HepG2 (cell line): ENCODE results near the gene MEX3D. TPM values are rescaled to one million over a fixed set of nuclear protein-coding genes. Genes with fewer than 3 reads are reported as not detected.

Source experiments
- AHDC1 ChIP-seq: sonication (generic); formaldehyde crosslinking; IDR thresholded peaks from 2 replicates; pipeline ENCODE4 v1.5.1; 2020; ENCODE audit warnings: mild to moderate bottlenecking, missing genetic modification reagents, borderline replicate concordance
- NCOA2 ChIP-seq: sonication (generic); formaldehyde crosslinking; IDR thresholded peaks from 2 replicates; pipeline ENCODE4 v1.8.0; 2022; ENCODE audit warnings: inconsistent platforms
- NCOR1 ChIP-seq: fragments of 200-600 bp; sonication (generic); IDR thresholded peaks from 2 replicates; pipeline ENCODE4 v1.7.0; 2017; ENCODE audit warnings: antibody characterized with exemption, low read length, borderline replicate concordance
- SYNCRIP ChIP-seq: fragments of 200-400 bp; formaldehyde crosslinking; IDR thresholded peaks from 2 replicates; pipeline ENCODE4 v1.6.1; 2018; ENCODE audit warnings: mild to moderate bottlenecking, low read depth, low read length; ENCODE audit not compliant: insufficient read depth
- ZFP37 ChIP-seq: sonication (generic); formaldehyde crosslinking; IDR thresholded peaks from 2 replicates; pipeline ENCODE4 v1.4.0; 2020; ENCODE audit warnings: missing genetic modification reagents, borderline replicate concordance
- ZNF253 ChIP-seq: sonication (generic); formaldehyde crosslinking; IDR thresholded peaks from 2 replicates; pipeline ENCODE4 v1.8.0; 2022; ENCODE audit warnings: mild to moderate bottlenecking, missing genetic modification reagents, borderline replicate concordance
- ZNF430 ChIP-seq: sonication (generic); formaldehyde crosslinking; IDR thresholded peaks from 2 replicates; pipeline ENCODE4 v1.9.0; 2021; ENCODE audit warnings: mild to moderate bottlenecking, missing genetic modification reagents
- ZNF616 ChIP-seq: sonication (generic); formaldehyde crosslinking; IDR thresholded peaks from 2 replicates; pipeline ENCODE4 v1.5.0; 2020; ENCODE audit warnings: low read depth, mild to moderate bottlenecking, missing genetic modification reagents
- ZNF678 ChIP-seq: sonication (generic); formaldehyde crosslinking; IDR thresholded peaks from 2 replicates; pipeline ENCODE4 v1.4.0; 2020; ENCODE audit warnings: mild to moderate bottlenecking, missing genetic modification reagents
- ZNF850 ChIP-seq: sonication (generic); formaldehyde crosslinking; conservative IDR thresholded peaks from 2 replicates; pipeline ENCODE4 v1.9.0; 2021; ENCODE audit warnings: mild to moderate bottlenecking, missing genetic modification reagents
- polyA plus RNA-seq, 8 experiments: library from polyadenylated mRNA; depleted of rRNA in 3 of 8; stranded (reverse) in 7 of 8; unstranded in 1 of 8; fragments of >200 nt; fragmentation: Illumina TruSeq in 4 of 8; extraction: Trizol in 4 of 8; gene quantifications; 2 replicates each; pipeline versions ENCODE4 v1.2.1 to v1.2.3, GENCODE V29; 2011 to 2016; ENCODE audit warnings: low read depth in 4 of 8, missing spikeins in 1 of 8, mixed read lengths in 1 of 8; ENCODE audit not compliant: insufficient read depth in 1 of 8
- total RNA-seq, 5 experiments: library from RNA; depleted of rRNA; stranded (reverse); fragments of >200 nt; fragmentation: Illumina TruSeq; extraction: Trizol; gene quantifications; 2 replicates each; pipeline ENCODE4 v1.2.3, GENCODE V29; 2016; ENCODE audit warnings: low read depth in 1 of 5
- TF ChIP-seq, protein P1 (sequence below): sonication (generic); formaldehyde crosslinking; IDR thresholded peaks from 2 replicates; pipeline ENCODE4 v1.5.1; 2020; ENCODE audit warnings: mild to moderate bottlenecking, missing genetic modification reagents, moderate library complexity
- TF ChIP-seq, protein P2 (sequence below): sonication (generic); formaldehyde crosslinking; conservative IDR thresholded peaks from 2 replicates; pipeline ENCODE4 v1.4.0; 2020; ENCODE audit warnings: missing genetic modification reagents
- TF ChIP-seq, protein P3 (sequence below), 2 experiments: sonication (generic) in 1 of 2; formaldehyde crosslinking in 1 of 2; IDR thresholded peaks; 2 replicates each; pipeline versions ENCODE4 v1.4.0 to v1.6.1; 2016 to 2020; ENCODE audit warnings: borderline replicate concordance in 1 of 2, low read depth in 1 of 2, mild to moderate bottlenecking in 1 of 2, missing genetic modification reagents in 1 of 2

MEX3D gene
- total and polyA plus RNA-seq, 2 of the 13 experiments (the other 11 are each of a cell fraction or from before 2014, with no cell fraction given): 3.6 to 17.1 TPM

DNA sequence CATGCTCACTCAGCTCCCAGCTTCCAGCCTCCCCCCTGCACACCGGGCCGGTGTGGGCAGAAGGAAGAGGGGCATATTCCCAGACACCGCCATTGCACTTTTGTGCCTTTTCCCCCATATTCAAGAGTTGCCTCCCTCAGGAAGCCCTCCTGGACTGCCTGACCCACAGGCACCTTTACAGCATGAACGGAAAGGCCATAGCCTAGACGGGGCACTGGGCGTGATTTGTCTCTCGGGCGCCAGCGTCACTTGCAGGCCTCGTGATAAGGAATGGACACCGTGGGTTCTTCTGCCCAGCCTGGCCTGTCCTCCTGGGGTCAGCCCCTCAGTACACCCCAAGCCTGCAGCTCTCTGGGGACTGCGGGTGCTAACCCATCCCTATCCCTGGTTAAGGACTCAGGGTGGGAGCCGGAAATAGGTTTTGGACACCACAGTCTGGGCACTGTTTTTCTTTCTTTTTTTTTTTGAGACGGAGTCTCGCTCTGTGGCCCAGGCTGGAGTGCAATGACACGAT lies 38.1 kb upstream of the MEX3D start (continued):
- TF ChIP-seq ZNF678 (no peak), NCOA2 (CRISPR knock-in tag) (no peak), ZNF616 (CRISPR knock-in tag) (no peak), ZNF253 (CRISPR knock-in tag) (no peak), ZNF430 (CRISPR knock-in tag) (peak; percentile 46; the same call in 1 of the 2 replicates), ZNF850 (no peak), NCOR1 (no peak), ZFP37 (CRISPR knock-in tag) (no peak), SYNCRIP (no peak), AHDC1 (no peak)
- TF ChIP-seq, protein P1, sequence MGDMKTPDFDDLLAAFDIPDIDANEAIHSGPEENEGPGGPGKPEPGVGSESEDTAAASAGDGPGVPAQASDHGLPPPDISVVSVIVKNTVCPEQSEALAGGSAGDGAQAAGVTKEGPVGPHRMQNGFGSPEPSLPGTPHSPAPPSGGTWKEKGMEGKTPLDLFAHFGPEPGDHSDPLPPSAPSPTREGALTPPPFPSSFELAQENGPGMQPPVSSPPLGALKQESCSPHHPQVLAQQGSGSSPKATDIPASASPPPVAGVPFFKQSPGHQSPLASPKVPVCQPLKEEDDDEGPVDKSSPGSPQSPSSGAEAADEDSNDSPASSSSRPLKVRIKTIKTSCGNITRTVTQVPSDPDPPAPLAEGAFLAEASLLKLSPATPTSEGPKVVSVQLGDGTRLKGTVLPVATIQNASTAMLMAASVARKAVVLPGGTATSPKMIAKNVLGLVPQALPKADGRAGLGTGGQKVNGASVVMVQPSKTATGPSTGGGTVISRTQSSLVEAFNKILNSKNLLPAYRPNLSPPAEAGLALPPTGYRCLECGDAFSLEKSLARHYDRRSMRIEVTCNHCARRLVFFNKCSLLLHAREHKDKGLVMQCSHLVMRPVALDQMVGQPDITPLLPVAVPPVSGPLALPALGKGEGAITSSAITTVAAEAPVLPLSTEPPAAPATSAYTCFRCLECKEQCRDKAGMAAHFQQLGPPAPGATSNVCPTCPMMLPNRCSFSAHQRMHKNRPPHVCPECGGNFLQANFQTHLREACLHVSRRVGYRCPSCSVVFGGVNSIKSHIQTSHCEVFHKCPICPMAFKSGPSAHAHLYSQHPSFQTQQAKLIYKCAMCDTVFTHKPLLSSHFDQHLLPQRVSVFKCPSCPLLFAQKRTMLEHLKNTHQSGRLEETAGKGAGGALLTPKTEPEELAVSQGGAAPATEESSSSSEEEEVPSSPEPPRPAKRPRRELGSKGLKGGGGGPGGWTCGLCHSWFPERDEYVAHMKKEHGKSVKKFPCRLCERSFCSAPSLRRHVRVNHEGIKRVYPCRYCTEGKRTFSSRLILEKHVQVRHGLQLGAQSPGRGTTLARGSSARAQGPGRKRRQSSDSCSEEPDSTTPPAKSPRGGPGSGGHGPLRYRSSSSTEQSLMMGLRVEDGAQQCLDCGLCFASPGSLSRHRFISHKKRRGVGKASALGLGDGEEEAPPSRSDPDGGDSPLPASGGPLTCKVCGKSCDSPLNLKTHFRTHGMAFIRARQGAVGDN (CRISPR knock-in tag): peak; percentile 68
- TF ChIP-seq, protein P2, sequence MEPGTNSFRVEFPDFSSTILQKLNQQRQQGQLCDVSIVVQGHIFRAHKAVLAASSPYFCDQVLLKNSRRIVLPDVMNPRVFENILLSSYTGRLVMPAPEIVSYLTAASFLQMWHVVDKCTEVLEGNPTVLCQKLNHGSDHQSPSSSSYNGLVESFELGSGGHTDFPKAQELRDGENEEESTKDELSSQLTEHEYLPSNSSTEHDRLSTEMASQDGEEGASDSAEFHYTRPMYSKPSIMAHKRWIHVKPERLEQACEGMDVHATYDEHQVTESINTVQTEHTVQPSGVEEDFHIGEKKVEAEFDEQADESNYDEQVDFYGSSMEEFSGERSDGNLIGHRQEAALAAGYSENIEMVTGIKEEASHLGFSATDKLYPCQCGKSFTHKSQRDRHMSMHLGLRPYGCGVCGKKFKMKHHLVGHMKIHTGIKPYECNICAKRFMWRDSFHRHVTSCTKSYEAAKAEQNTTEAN: no peak
- TF ChIP-seq, protein P3, sequence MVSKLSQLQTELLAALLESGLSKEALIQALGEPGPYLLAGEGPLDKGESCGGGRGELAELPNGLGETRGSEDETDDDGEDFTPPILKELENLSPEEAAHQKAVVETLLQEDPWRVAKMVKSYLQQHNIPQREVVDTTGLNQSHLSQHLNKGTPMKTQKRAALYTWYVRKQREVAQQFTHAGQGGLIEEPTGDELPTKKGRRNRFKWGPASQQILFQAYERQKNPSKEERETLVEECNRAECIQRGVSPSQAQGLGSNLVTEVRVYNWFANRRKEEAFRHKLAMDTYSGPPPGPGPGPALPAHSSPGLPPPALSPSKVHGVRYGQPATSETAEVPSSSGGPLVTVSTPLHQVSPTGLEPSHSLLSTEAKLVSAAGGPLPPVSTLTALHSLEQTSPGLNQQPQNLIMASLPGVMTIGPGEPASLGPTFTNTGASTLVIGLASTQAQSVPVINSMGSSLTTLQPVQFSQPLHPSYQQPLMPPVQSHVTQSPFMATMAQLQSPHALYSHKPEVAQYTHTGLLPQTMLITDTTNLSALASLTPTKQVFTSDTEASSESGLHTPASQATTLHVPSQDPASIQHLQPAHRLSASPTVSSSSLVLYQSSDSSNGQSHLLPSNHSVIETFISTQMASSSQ (IDR thresholded peaks at IDR 0.05; ENCODE audit: low read depth): no peak
- TF ChIP-seq, protein P3 (CRISPR knock-in tag; IDR thresholded peaks at IDR 0.05; ENCODE audit: borderline replicate concordance): no peak; the same call in 1 of the 2 replicates
